ENCODE results near the gene SKOR1. TPM values are rescaled to one million over a fixed set of nuclear protein-coding genes. Genes with fewer than 3 reads are reported as not detected.

The SKOR1 gene
- total and polyA plus RNA-seq, 2 of the 13 experiments (the other 11 are each of a cell fraction or from before 2014, with no cell fraction given), result 0.09 to 0.11 TPM

DNA sequence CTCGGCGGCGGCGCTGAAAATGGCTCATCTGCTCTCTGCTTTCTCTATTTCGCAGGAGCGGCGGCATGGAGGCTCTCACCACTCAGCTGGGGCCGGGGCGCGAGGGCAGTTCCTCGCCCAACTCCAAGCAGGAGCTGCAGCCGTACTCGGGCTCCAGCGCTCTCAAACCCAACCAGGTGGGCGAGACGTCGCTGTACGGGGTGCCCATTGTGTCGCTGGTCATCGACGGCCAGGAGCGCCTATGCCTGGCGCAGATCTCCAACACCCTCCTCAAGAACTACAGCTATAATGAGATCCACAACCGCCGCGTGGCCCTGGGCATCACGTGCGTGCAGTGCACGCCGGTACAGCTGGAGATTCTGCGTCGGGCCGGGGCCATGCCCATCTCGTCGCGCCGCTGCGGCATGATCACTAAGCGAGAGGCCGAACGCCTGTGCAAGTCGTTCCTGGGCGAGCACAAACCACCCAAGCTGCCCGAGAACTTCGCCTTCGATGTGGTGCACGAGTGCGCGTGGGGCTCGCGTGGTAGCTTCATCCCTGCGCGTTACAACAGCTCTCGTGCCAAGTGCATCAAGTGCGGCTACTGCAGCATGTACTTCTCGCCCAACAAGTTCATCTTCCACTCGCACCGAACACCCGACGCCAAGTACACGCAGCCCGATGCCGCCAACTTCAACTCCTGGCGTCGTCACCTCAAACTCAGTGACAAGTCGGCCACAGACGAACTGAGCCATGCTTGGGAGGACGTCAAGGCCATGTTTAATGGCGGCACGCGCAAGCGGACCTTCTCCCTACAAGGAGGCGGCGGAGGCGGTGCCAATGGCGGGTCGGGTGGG lies 790 bp downstream of the SKOR1 start:
- no peak overlapping the region for H3K4me3 ChIP-seq (replicated peaks in 1 of 3; ENCODE audit: insufficient read depth in 1 of 3, low read depth in 2 of 3, low read length in 3 of 3)
- in situ Hi-C loops (cut with HindIII; ENCODE audit: extremely low pct_ligation_motif_present, low pct_unique_long_range_greater_than_20kb), result no loop called here
- no peak for DNase-seq (ENCODE audit: low spot score)

More for the DNA sequence above, 790 bp downstream of the SKOR1 start:
- Histone ChIP-seq H2AFZ (ENCODE audit: low read length) (no peak overlapping the region), H3K27me3 (ENCODE audit: control insufficient read depth in 1 of 2, insufficient read depth in 2 of 2, low read length in 2 of 2) (peaks cover 15 to 74% of the 10 kb centered on the region in 2 experiments), H3K4me1 (ENCODE audit: insufficient read depth, low read length) (no peaks in the 10 kb centered on the region), H3K36me3 (replicated peaks in 1 of 2; ENCODE audit: control insufficient read depth in 1 of 2, insufficient read depth in 2 of 2, low read length in 2 of 2) (no peaks in the 10 kb centered on the region), H3K4me2 (ENCODE audit: low read depth, low read length) (no peak overlapping the region), H4K20me1 (ENCODE audit: insufficient read depth, low read length) (0 out of 2 replicates have a peak, but pooled peaks cover 2% of the 10 kb centered on the region), H3K79me2 (ENCODE audit: insufficient read depth, low read length) (no peaks in the 10 kb centered on the region), H3K9ac (ENCODE audit: insufficient read depth, low read depth, low read length) (no peak overlapping the region), H3K9me3 (ENCODE audit: low read length) (no peaks in the 10 kb centered on the region), H3K27ac (ENCODE audit: extremely low read length, insufficient read depth, low read length) (no peak overlapping the region)
- ATAC-seq (no peak), FAIRE-seq (no peak)
- BruUV-seq (replicated peaks), result no TSS peak
- ChIA-PET CTCF (ENCODE audit: low intra/inter-chr PET ratio, low total read pairs) (no interaction called here), POLR2A (no interaction called here)
- 88% methylated on average over 44 of the region's 77 CpGs for WGBS (ENCODE audit: low lambda C conversion rate)
- TF ChIP-seq, protein P1, sequence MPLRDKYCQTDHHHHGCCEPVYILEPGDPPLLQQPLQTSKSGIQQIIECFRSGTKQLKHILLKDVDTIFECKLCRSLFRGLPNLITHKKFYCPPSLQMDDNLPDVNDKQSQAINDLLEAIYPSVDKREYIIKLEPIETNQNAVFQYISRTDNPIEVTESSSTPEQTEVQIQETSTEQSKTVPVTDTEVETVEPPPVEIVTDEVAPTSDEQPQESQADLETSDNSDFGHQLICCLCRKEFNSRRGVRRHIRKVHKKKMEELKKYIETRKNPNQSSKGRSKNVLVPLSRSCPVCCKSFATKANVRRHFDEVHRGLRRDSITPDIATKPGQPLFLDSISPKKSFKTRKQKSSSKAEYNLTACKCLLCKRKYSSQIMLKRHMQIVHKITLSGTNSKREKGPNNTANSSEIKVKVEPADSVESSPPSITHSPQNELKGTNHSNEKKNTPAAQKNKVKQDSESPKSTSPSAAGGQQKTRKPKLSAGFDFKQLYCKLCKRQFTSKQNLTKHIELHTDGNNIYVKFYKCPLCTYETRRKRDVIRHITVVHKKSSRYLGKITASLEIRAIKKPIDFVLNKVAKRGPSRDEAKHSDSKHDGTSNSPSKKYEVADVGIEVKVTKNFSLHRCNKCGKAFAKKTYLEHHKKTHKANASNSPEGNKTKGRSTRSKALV (CRISPR knock-in tag; IDR thresholded peaks at IDR 0.05), result peak; percentile 47; the same call in 1 of the 2 replicates
- TF ChIP-seq, protein P2, sequence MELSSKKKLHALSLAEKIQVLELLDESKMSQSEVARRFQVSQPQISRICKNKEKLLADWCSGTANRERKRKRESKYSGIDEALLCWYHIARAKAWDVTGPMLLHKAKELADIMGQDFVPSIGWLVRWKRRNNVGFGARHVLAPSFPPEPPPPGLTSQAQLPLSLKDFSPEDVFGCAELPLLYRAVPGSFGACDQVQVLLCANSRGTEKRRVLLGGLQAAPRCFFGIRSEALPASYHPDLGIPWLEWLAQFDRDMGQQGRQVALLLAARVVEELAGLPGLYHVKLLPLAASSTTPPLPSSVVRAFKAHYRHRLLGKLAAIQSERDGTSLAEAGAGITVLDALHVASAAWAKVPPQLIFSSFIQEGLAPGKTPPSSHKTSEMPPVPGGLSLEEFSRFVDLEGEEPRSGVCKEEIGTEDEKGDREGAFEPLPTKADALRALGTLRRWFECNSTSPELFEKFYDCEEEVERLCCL (CRISPR knock-in tag; IDR thresholded peaks at IDR 0.05; ENCODE audit: borderline replicate concordance), result no peak
- intact Hi-C loops (cut with micrococcal nuclease; ENCODE audit: unreplicated experiment), result no loop called here

All from HepG2 (cell line).